Cardiac muscle cell (in vitro differentiated cells and primary cell): ENCODE data around the gene IFTAP. TPM values are rescaled to one million over a fixed set of nuclear protein-coding genes. Genes with fewer than 3 reads are reported as not detected.
"Not testable (repeated sequence)": the region's sequence is repeated elsewhere in the genome, so short reads cannot be mapped to it uniquely, and the experiment has no call there.

Source experiments
- DNase-seq, 2 donors: peaks; one replicate each; pipeline versions ENCODE4 v3.0.0 to v3.0.0-alpha.2; 2010 to 2017; ENCODE audit warnings: low read depth in 1 of 2, low spot score in 1 of 2
- H3K27ac ChIP-seq: fragments of 200-600 bp; sonication (generic); 2 replicates; pipeline ENCODE4 v1.5.1; 2016
- H3K27me3 ChIP-seq: fragments of 200-600 bp; sonication (generic); 2 replicates; pipeline ENCODE4 v1.6.0; 2016; ENCODE audit warnings: control low read depth
- H3K36me3 ChIP-seq: fragments of 200-600 bp; sonication (generic); 2 replicates; pipeline ENCODE4 v1.5.1; 2016; ENCODE audit warnings: control low read depth
- H3K4me1 ChIP-seq: fragments of 200-600 bp; sonication (generic); 2 replicates; pipeline ENCODE4 v1.8.1; 2017; ENCODE audit warnings: low read depth, mild to moderate bottlenecking, mixed run types
- H3K4me3 ChIP-seq: fragments of 200-600 bp; sonication (generic); 2 replicates; pipeline ENCODE4 v1.5.1; 2016; ENCODE audit warnings: mild to moderate bottlenecking
- H3K9me3 ChIP-seq: fragments of 200-600 bp; sonication (generic); 2 replicates; pipeline ENCODE4 v1.5.1; 2017; ENCODE audit warnings: low read depth, mild to moderate bottlenecking, control low read depth
- CTCF ChIP-seq: IDR thresholded peaks from 2 replicates; pipeline ENCODE4 v1.5.1; 2012; ENCODE audit warnings: low read depth, mild to moderate bottlenecking, low read length
- polyA plus RNA-seq: library from polyadenylated mRNA; unstranded; fragments of >200 nt; fragmentation: Nextera tagmentation; extraction: Ambion mirVana; gene quantifications from 2 replicates; pipeline ENCODE4 v1.2.1, GENCODE V29; 2016
- total RNA-seq: library from RNA; depleted of rRNA; stranded (reverse); fragments of >200 nt; gene quantifications from 2 replicates; pipeline ENCODE4 v1.2.3, GENCODE V29; 2016

IFTAP gene
- total RNA-seq (35.4 and 57.1 TPM in 2 replicates), polyA plus RNA-seq (61.9 and 67.3 TPM in 2 replicates)

GRCh38 chr11:36594316-36594989, at the start of gene IFTAP:
IFTAP (plus strand) TSS chr11:36594502; CDS start chr11:36610104, 15,602 bp downstream.
- peak within 1 kb of the TSS; percentile 76 for H3K27ac ChIP-seq
- no peaks in the 10 kb centered on the region for H3K9me3 ChIP-seq
- H3K4me1 ChIP-seq: peaks cover 6% of the 10 kb centered on the region
- peak; percentile 91 to 94 for DNase-seq
- H3K4me3 ChIP-seq: peak within 1 kb of the TSS; percentile 85
- peaks cover 35% of the 10 kb centered on the region for H3K27me3 ChIP-seq
- TF ChIP-seq CTCF: no peak
- H3K36me3 ChIP-seq: no peaks in the 10 kb centered on the region

- Histone ChIP-seq H3K36me3 (no peaks in the 10 kb centered on the region), H3K27me3 (no peaks in the 10 kb centered on the region), H3K9me3 (no peaks in the 10 kb centered on the region), H3K27ac (no peak overlapping the region), H3K4me1 (no peaks in the 10 kb centered on the region), H3K4me3 (no peak overlapping the region)
- no peak for DNase-seq
- no peak for TF ChIP-seq CTCF
These were observed 43.8 kb upstream of the IFTAP start for GRCh38 chr11:36550385-36551115.

GRCh38 chr11:36557390-36557789, 36.9 kb upstream of the IFTAP start:
- not testable (repeated sequence) for H3K4me3 ChIP-seq, DNase-seq

GRCh38 chr11:36557991-36558390, 36.3 kb upstream of the IFTAP start:
- DNase-seq: no peak
- no peaks in the 10 kb centered on the region for H3K9me3 ChIP-seq
- no peak overlapping the region for H3K27ac ChIP-seq
- no peaks in the 10 kb centered on the region for H3K36me3 ChIP-seq
- no peaks in the 10 kb centered on the region for H3K27me3 ChIP-seq
- H3K4me3 ChIP-seq: no peak overlapping the region
- no peaks in the 10 kb centered on the region for H3K4me1 ChIP-seq
- no peak for TF ChIP-seq CTCF

More at GRCh38 chr11:36557390-36557789, 36.9 kb upstream of the IFTAP start:
- H3K9me3 ChIP-seq, H3K27me3 ChIP-seq, H3K27ac ChIP-seq, H3K36me3 ChIP-seq, H3K4me1 ChIP-seq: not testable (repeated sequence)

- no peak for DNase-seq
- Histone ChIP-seq H3K27me3 (no peaks in the 10 kb centered on the region), H3K9me3 (no peaks in the 10 kb centered on the region), H3K27ac (no peak overlapping the region), H3K4me3 (no peak overlapping the region), H3K4me1 (no peaks in the 10 kb centered on the region), H3K36me3 (no peaks in the 10 kb centered on the region)
- TF ChIP-seq CTCF: no peak
These were observed 35.5 kb upstream of the IFTAP start for GRCh38 chr11:36558571-36559413.
